ENCODE results near the gene MSRB1. TPM values are rescaled to one million over a fixed set of nuclear protein-coding genes. Genes with fewer than 3 reads are reported as not detected.
"Not testable (repeated sequence)": the region's sequence is repeated elsewhere in the genome, so short reads cannot be mapped to it uniquely, and the experiment has no call there.

MSRB1 gene
- total RNA-seq, 1 experiment from 2014 or later = 20.3 TPM

GRCh38 chr16:1966460-1966859, 23.5 kb upstream of the MSRB1 start, which contains the start of gene RNF151:
TSS of gene RNF151 (plus strand) at chr16:1966856. CDS start at chr16:1966882, 26 bp downstream.
- CTCF ChIA-PET = interaction anchor here (0.6 kb wide), 1 partner anchor 319 kb away, joined by 8 read pairs; no protein-coding TSS in a partner anchor
- intact Hi-C loops (cut with micrococcal nuclease; ENCODE audit: unreplicated experiment) = no loop called here
- peaks cover 16% of the 10 kb centered on the region for H3K4me1 Mint-ChIP-seq (ENCODE audit: low read depth, unreplicated experiment)
- TF ChIP-seq CTCF (IDR thresholded peaks at IDR 0.05; ENCODE audit: unreplicated experiment) = no peak
- H3K36me3 Mint-ChIP-seq (ENCODE audit: insufficient read depth, unreplicated experiment) = peaks cover 58% of the 10 kb centered on the region
- DNase-seq = no peak
- no TSS peak for BruUV-seq (replicated peaks)
- no peaks in the 10 kb centered on the region for H3K27me3 Mint-ChIP-seq (ENCODE audit: unreplicated experiment)
- no peaks in the 10 kb centered on the region for H3K9me3 Mint-ChIP-seq (ENCODE audit: low read depth, unreplicated experiment)
- H3K27ac Mint-ChIP-seq (ENCODE audit: unreplicated experiment) = peak within 1 kb of the TSS; percentile 68
- H3K4me3 Mint-ChIP-seq (ENCODE audit: low read depth, unreplicated experiment) = peak within 1 kb of the TSS; percentile 74

- CTCF ChIA-PET = interaction anchor here (1.0 to 1.5 kb wide), 2 partner anchors 17 to 38 kb away, joined by 3 to 5 read pairs; no protein-coding TSS in a partner anchor
- Mint-ChIP-seq H3K27me3 (ENCODE audit: unreplicated experiment) (no peaks in the 10 kb centered on the region), H3K4me1 (ENCODE audit: low read depth, unreplicated experiment) (peaks cover 26% of the 10 kb centered on the region), H3K27ac (ENCODE audit: unreplicated experiment) (peak overlapping the region; percentile 68), H3K4me3 (ENCODE audit: low read depth, unreplicated experiment) (peak overlapping the region; percentile 74), H3K9me3 (ENCODE audit: low read depth, unreplicated experiment) (no peaks in the 10 kb centered on the region), H3K36me3 (ENCODE audit: insufficient read depth, unreplicated experiment) (peaks cover 60% of the 10 kb centered on the region)
- TF ChIP-seq CTCF (IDR thresholded peaks at IDR 0.05; ENCODE audit: unreplicated experiment) = no peak
- DNase-seq = no peak
- intact Hi-C loops (cut with micrococcal nuclease; ENCODE audit: unreplicated experiment) = no loop called here
- BruUV-seq (replicated peaks) = no TSS peak
Observed at GRCh38 chr16:1965396-1966001, 22.5 kb upstream of the MSRB1 start.

GRCh38 chr16:1964506-1965395, 21.8 kb upstream of the MSRB1 start, which contains the start of gene RPS2:
TSS of gene RPS2 (minus strand) at chr16:1964826. CDS start at chr16:1964625, 201 bp downstream.
- no peak for TF ChIP-seq CTCF (IDR thresholded peaks at IDR 0.05; ENCODE audit: unreplicated experiment)
- peaks cover 67% of the 10 kb centered on the region for H3K36me3 Mint-ChIP-seq (ENCODE audit: insufficient read depth, unreplicated experiment)
- H3K9me3 Mint-ChIP-seq (ENCODE audit: low read depth, unreplicated experiment) = no peaks in the 10 kb centered on the region
- BruUV-seq (replicated peaks) = TSS peak; percentile 84
- CTCF ChIA-PET = interaction anchor here (0.6 to 1.5 kb wide), 7 partner anchors 17 to 338 kb away, joined by 3 to 7 read pairs (median 3); no protein-coding TSS in a partner anchor
- DNase-seq = peak; percentile 100
- intact Hi-C loops (cut with micrococcal nuclease; ENCODE audit: unreplicated experiment) = no loop called here
- peak within 1 kb of the TSS; percentile 74 for H3K4me3 Mint-ChIP-seq (ENCODE audit: low read depth, unreplicated experiment)
- H3K4me1 Mint-ChIP-seq (ENCODE audit: low read depth, unreplicated experiment) = peaks cover 26% of the 10 kb centered on the region
- H3K27ac Mint-ChIP-seq (ENCODE audit: unreplicated experiment) = peak within 1 kb of the TSS; percentile 68
- no peaks in the 10 kb centered on the region for H3K27me3 Mint-ChIP-seq (ENCODE audit: unreplicated experiment)

GRCh38 chr16:1963806-1964505, 21.0 kb upstream of the MSRB1 start:
- TF ChIP-seq CTCF (IDR thresholded peaks at IDR 0.05; ENCODE audit: unreplicated experiment) = no peak
- Mint-ChIP-seq H3K27me3 (ENCODE audit: unreplicated experiment) (no peaks in the 10 kb centered on the region), H3K9me3 (ENCODE audit: low read depth, unreplicated experiment) (no peaks in the 10 kb centered on the region), H3K4me3 (ENCODE audit: low read depth, unreplicated experiment) (peak overlapping the region; percentile 74), H3K36me3 (ENCODE audit: insufficient read depth, unreplicated experiment) (peaks cover 75% of the 10 kb centered on the region), H3K4me1 (ENCODE audit: low read depth, unreplicated experiment) (peaks cover 26% of the 10 kb centered on the region), H3K27ac (ENCODE audit: unreplicated experiment) (peak overlapping the region; percentile 68)
- TSS peak; percentile 75 for BruUV-seq (replicated peaks)
- DNase-seq = no peak
- CTCF ChIA-PET = interaction anchor here (0.6 to 1.5 kb wide), 5 partner anchors 18 to 248 kb away, joined by 3 to 5 read pairs (median 3); no protein-coding TSS in a partner anchor
- intact Hi-C loops (cut with micrococcal nuclease; ENCODE audit: unreplicated experiment) = no loop called here

GRCh38 chr16:1962161-1963153, 19.5 kb upstream of the MSRB1 start:
- DNase-seq; CTCF ChIA-PET; intact Hi-C loops (cut with micrococcal nuclease; ENCODE audit: unreplicated experiment); H3K27me3 Mint-ChIP-seq (ENCODE audit: unreplicated experiment); BruUV-seq (replicated peaks); H3K9me3 Mint-ChIP-seq (ENCODE audit: low read depth, unreplicated experiment): not testable (repeated sequence)
- H3K36me3 Mint-ChIP-seq (ENCODE audit: insufficient read depth, unreplicated experiment) = peaks cover 72% of the 10 kb centered on the region
- peak overlapping the region; percentile 83 for H3K27ac Mint-ChIP-seq (ENCODE audit: unreplicated experiment)
- peaks cover 26% of the 10 kb centered on the region for H3K4me1 Mint-ChIP-seq (ENCODE audit: low read depth, unreplicated experiment)
- peak overlapping the region; percentile 74 for H3K4me3 Mint-ChIP-seq (ENCODE audit: low read depth, unreplicated experiment)
